NCI-H1930 (cell line): ENCODE data around the gene NCAN.
"Not testable (repeated sequence)": the region's sequence is repeated elsewhere in the genome, so short reads cannot be mapped to it uniquely, and the experiment has no call there.

Experiments
- DNase-seq, 2 experiments: peaks; one replicate each; lab custom pipeline; 2025; lab: John Stamatoyannopoulos, UW

Gene NCAN

DNA sequence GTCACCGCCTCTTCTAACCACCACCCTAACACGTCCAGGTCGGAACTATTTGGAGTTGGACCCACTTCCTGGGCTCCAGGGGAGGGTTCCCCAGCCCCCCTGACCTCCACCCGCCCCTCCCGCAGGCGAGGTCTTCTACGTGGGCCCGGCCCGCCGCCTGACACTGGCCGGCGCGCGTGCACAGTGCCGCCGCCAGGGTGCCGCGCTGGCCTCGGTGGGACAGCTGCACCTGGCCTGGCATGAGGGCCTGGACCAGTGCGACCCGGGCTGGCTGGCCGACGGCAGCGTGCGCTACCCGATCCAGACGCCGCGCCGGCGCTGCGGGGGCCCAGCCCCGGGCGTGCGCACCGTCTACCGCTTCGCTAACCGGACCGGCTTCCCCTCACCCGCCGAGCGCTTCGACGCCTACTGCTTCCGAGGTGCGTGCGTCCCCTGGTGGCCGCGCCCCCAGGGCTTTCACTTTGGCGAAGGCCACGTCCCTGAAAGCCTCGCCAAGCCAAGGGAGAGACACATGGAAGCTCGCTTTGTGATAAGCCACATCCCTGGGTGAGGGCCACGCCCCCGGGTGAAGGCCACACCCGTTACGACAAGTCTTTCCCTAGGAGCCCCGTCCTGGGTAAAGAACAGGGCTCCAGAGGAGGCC is 13.2 kb downstream of the NCAN start:
- peak; percentile 36 to 45 for DNase-seq

GRCh38 chr19:19226204-19226603 is 14.4 kb downstream of the NCAN start:
- no peak for DNase-seq

DNA sequence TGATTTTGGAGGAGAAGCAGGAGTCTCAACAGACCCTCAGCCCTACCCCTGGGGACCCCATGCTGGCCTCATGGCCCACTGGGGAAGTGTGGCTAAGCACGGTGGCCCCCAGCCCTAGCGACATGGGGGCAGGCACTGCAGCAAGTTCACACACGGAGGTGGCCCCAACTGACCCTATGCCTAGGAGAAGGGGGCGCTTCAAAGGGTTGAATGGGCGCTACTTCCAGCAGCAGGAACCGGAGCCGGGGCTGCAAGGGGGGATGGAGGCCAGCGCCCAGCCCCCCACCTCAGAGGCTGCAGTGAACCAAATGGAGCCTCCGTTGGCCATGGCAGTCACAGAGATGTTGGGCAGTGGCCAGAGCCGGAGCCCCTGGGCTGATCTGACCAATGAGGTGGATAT is 14.9 kb downstream of the NCAN start:
- no peak for DNase-seq

GRCh38 chr19:19227217-19227616 is 15.5 kb downstream of the NCAN start:
- no peak for DNase-seq

DNA sequence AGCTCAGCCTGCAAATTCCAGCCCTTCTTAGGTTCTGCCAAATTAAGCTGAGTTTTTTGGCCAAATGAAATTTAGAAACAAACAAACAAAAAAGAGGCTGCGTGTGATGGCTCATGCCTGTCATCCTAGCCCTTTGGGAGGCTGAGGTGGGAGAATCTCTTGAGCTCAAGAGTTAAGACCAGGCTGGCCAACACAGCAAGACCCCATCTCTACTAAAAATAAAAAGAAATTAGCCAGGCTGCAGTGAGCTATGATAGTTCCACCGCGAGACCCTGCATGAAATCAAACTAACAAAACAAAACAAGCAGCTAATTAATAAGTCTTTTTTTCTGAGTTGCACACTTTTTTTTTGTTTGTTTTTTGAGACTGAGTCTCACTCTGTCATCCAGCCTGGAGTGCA is 17.9 kb downstream of the NCAN start:
- no peak for DNase-seq

GRCh38 chr19:19230999-19231398 is 19.2 kb downstream of the NCAN start:
- no peak for DNase-seq

DNA sequence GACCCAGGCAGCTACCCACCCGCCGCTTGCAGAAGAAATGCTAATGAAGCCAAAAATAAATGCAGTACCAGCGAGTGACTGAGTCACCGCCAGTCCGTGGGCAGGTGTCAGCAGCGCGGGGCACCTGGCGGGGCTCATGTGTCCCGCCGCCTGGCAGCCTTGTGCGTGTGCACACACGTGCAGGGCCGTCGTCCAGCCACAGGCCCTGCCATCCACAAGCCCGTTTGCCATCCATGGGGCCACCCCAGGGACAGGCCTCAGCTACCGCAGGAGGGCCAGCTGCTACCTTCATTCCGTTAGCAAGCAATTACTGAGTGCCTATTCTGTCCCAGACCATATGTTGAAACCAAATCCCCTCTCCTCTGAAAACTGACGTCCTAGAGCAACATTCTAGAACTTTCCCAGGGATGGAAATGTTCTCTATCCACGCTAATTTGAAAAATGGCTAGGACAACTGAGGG is 20.5 kb downstream of the NCAN start:
- no peak for DNase-seq

- no peak for DNase-seq
Measured at GRCh38 chr19:19234220-19234816, 22.6 kb downstream of the NCAN start.

DNA sequence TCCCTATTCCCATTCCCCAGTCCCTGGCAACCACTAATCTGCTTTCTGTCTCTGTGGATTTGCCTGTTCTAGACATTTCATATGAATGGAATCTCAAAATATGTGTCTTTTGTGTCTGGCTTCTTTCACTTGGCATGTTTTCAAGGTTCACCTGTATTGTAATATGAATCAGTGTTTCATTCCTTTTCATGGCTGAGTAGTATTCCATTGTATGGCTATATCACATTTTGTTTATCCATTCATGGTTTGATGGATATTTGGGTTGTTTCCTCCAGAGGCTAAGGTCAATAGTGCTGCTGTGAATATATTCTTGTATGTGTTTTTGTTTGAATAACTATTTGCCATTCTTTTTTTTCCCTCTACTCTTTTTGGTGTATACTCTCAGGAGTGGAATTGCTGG is 24.4 kb downstream of the NCAN start:
- no peak for DNase-seq

DNA sequence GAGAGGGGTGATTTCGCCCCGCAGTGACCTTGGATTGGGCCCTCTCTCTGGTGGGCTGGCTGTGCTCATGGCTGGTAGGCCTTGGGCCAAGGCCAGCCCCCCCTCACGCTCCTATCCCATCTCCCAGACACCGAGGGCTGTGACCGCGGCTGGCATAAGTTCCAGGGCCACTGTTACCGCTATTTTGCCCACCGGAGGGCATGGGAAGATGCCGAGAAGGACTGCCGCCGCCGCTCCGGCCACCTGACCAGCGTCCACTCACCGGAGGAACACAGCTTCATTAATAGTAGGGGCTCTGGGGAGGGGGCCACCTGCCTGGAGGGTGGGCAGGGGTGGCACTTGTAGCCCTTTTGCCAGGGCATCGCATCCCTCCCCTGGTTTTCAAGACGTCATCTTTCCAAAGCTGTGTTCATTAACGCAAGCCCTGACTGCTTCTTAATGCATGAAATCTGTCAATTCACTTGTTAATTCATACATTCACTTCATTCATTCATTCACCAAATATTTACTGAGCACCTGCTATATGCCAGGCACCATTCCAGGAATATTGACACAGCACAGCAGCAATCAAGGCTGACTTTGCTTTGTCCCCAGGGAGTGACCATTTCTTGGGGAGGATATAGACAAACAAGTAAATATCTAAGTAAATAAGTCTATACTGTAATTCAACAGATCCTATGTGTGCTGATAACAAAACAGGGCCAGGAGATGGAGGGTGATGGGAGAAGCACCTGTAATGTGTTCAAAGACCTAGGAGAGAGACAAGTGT is 26.6 kb downstream of the NCAN start:
- DNase-seq = no peak

DNA sequence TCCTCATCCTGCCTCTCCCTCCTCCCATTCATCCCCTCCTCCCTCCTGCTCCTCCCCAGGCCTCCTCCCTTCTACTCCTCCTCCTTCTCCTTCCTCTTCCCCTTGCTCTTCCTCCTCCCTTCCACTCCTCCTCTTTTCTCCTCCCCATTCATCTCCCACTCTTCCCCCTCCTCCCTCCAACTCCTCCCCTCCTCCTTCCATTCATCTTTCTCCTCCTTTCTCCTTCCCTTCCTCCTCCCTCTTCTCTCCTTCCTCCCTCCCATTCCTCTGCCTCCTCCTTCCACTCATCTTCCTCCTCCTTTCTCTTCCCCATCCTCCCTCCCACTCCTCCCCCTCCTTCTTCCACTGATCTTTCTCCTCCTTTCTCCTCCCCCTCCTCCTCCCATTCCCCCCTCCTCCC is 27.9 kb downstream of the NCAN start:
- no peak for DNase-seq

DNA sequence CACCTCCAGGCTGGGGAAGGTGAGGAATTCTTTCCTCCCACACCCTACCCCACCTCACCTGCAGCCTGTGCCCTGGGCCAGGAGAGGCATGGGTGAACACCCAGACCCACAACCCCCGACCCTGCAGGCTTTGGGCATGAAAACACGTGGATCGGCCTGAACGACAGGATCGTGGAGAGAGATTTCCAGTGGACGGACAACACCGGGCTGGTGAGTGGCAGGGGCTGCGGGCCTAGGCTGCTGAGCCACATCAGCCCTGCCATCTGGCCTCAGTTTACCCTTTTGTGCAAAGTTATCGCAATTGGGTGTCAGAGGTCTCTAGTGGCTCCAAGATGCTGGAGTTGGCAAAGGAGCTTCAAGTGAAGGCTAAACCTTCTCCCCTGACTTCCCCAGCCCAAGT is 28.7 kb downstream of the NCAN start:
- no peak for DNase-seq

DNA sequence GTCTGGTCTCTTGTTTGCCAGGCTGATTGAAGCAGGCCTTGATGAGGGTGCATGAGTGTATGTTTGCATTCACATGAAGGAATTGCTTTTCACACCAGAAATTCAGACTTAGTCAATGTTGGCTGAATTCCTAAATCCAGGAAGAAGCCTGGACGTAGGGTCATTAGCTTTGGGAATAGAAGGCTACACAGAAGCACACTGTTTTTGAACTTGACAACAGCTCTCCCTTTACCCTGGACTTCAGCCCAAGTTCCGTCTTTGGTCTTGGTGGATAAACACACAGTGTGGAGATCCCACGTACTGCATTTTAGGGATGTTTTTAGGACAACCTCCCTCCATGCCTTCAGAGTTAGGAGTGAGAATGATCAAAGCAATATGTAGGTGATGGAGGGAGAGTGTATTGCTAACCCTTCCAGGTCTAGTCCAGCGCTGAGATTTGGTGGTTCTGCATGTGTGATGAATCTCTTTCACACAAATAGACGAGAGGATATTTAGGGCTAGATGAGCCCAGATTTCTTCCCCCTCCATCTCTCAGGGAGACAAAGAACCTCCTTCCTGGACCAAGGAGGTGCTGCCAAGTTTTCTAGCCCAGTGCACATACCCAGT is 38.5 kb downstream of the NCAN start:
- no peak for DNase-seq

DNA sequence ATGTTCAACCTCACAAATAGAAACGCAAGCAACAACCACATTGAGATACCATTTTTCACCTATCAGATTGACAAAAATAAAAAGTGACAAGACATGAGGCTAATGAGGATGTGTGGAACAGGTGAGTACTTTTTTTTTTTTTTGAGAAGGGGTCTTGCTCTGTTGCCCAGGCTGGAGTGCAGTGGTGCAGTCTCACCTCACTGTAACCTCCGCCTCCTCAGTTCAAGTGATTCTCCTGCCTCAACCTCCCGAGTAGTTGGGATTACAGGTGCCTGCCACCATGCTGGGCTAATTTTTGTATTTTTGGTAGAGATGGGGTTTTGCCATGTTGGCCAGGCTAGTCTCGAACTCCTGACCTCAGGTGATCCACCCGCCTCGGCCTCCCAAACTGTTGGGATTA is 41.7 kb downstream of the NCAN start:
- not testable (repeated sequence) for DNase-seq

DNA sequence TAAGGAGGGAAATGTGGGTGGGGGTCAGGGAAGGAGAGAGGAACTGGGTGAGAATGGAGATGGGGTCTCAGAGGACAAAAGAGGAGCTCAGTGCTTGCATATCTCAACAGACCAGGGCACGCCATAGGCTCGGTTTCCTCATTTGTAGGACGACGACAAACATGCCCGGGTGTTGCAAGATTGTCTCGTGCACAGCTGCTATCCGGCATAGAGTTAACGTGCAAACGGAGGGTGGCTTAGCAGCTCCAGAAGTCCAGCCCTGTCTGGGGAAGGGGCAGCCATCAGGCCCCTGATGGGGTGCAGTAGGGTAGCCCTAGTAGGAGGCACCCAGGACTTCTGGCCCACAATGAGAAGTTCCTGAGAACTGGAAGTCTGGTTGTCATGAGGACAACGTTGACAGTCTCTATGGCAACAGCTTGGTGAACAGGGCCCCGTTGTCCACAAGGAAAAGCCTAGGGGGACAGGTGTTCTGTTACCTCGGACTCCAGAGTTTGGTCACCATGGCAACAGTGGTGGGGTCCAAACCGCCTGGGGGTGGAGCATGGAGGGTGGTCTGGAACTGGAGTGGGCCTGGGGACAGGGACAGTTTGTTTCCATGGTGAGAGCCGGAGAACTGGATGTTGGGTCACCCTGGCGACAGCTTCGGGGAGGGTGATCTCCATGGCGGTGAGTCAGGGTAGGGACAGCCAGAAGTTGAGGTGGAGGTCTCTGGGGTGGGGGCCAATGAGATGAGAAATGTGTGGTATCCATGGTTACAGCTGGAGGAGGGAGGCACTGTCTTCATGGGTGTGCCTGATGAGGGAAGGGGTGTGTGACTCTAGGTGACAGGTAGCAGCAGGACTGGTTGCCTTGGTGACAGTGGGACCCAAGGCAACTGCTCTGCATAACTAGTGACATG is 44.6 kb downstream of the NCAN start:
- no peak for DNase-seq

DNA sequence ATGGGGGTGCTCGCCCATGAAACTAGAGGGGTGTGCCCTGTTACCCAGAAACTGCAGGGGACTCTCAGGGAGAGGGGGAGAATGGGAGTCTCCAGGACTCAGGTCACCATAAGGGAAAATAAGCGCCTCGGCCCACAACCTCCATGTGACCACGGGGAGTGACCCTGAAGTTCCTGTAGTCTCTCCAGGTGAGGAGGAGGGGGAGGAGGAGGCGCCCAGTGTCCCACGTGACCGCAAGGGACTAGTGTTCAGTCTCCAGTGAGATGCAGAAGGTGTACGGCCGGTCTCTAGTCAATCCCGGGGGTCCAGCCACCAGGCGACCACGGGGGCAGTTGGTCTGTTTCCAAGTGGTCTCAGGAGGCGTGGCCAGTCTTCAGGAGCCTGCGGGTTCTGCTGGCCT is 45.4 kb downstream of the NCAN start:
- DNase-seq = no peak

GRCh38 chr19:19257836-19258588 is 46.3 kb downstream of the NCAN start:
- DNase-seq = no peak

DNA sequence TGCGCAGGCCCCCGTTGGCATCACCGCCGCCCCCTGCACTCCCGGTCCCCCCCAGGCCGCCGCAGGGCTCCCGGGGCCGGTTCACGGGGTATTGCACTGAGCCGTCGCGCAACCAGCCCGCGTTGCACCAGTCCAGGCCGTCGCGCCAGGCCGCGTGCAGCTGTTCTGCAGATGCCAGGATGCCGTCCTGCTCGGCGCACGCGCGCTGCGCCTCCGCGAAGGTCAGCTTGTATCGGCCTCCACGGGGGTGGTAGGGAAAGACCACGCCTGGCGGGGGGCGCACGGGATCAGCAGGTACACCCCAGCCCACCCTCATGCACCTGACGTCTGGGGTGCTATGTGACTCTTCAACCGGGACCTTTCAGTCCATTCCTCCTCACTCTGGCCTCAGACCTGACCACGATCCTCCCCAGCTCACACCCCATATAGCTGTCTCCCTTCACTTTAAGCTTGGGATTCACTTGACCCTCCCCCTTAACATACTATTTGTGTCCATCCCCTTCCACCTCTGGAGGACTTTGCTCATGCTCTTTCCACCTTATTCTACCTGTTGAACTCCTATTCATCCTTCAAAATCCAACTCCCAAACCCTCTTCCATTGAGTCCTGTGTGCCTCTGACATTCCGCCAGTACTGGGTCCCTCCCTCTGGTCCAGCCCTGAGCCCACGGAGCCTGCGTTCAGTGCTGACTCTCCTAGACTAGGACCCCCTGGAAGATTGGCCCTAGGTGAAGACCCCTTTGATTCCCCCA is 47.0 kb downstream of the NCAN start:
- DNase-seq = no peak

- DNase-seq = no peak
Measured at GRCh38 chr19:19259741-19260140, 48.0 kb downstream of the NCAN start.
